GM15510 (cell line): Measurements from ENCODE around the gene SLC22A24.

ENCODE experiments used
- POLR2A ChIP-seq: IDR thresholded peaks from 3 replicates; pipeline ENCODE4 v1.6.1; 2011; ENCODE audit warnings: borderline replicate concordance; ENCODE audit not compliant: insufficient read length; ENCODE audit errors: extremely low read depth

Gene SLC22A24

GRCh38 chr11:63144121-63144520 is at the start of gene SLC22A24:
SLC22A24 (minus strand) TSS chr11:63144221; CDS start chr11:63143779, 442 bp downstream.
- TF ChIP-seq POLR2A, result no peak

DNA sequence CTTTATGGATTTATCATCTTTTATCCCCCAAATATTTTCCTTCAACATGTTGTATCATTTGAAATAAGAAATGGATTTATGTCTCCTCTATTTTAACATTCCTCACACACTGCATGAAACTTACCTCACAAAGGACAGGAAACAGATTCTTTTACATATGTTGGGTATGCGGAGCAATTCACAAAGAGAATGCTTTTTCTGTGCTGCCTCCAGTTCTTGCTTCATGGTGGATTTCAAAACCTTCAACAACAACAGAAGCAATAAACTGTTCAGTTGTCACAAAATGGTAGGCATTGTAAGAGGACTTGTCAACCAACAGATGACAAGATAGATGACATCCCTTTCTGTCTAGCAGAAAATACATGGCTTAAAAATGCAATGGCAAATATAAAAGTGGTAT is 36.5 kb upstream of the SLC22A24 start:
- TF ChIP-seq POLR2A, result no peak

- no peak for TF ChIP-seq POLR2A
Measured at GRCh38 chr11:63179432-63180041, 35.5 kb upstream of the SLC22A24 start.

GRCh38 chr11:63177872-63178271 is 33.9 kb upstream of the SLC22A24 start:
- no peak for TF ChIP-seq POLR2A

- TF ChIP-seq POLR2A, result no peak
Measured at GRCh38 chr11:63165706-63166310, 21.8 kb upstream of the SLC22A24 start.

DNA sequence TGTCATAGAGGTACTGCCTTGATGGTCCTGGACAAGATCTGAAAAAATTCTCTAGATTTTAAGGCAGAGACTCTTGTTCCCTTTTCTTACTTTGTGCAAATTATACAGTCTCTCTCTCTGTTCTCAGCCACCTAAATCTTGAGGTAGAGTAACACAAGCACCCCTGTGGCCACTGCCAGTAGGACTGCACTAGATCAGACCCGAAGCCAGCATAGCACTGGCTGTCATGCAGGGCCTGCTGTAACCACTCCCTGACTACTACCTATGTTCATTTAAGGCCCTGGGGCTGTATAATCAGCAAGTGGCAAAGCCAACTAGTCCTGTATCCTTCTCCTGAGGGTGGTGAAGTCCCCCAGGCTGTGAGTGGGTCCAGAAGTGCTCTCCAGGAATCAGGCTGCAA is 11.8 kb upstream of the SLC22A24 start:
- TF ChIP-seq POLR2A, result no peak

- no peak for TF ChIP-seq POLR2A
Measured at GRCh38 chr11:63146581-63146980, 2.6 kb upstream of the SLC22A24 start.

DNA sequence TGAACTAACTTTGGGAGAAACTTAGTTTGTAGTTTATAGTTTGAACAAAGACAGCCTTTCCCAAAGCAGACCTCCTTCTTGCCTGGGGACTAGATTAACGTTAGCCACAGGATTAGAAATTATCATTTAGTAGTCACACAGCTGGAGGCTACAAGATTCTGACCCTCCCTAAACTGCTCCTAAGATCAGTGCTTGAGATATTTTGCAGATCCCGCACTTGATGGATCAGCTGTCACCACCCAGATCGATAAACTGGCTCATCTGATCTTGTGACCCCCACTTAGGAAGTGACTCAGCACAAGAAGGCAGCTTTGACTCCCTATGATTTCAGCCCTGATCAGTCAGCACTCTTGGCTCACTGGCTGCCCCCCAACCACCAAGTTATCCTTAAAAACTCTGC is 1.6 kb downstream of the SLC22A24 start:
- no peak for TF ChIP-seq POLR2A

DNA sequence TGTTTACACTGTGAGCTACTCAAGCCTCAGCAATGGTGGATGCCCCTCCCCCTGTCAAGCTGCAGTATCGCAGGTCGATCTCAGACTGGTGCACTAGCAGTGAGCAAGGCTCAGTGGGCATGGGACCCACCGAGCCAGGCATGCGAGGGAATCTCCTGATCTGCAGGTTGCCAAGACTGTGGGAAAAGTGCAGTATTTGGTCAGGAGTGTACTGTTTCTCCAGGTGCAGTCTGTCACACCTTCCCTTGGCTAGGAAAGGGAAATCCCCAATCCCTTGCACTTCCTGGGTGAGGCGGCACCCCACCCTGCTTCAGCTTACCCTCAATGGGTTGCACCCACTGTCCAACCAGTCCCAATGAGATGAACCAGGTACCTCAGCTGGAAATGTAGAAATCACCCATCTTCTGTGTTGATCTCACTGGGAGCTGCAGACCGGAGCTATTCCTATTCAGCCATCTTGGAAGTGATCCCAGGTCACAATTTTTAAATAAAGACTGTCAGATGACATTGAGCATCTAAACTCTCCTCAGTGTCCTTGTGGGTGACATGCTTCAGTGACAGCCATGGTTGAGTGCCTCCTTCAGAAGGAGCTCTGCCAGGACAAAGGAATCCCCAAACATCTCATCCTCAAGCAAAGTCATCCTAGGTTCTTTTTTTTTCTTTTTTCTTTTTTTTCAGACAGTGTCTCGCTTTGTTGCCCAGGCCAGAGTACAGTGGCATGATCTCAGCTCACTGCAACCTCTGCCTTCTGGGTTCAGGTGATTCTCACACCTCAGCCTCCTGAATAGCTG is 10.8 kb downstream of the SLC22A24 start:
- no peak for TF ChIP-seq POLR2A

- TF ChIP-seq POLR2A, result no peak
Measured at GRCh38 chr11:63099555-63099954, 44.5 kb downstream of the SLC22A24 start.

- TF ChIP-seq POLR2A, result no peak
Measured at GRCh38 chr11:63080682-63081081, 63.3 kb downstream of the SLC22A24 start.

- TF ChIP-seq POLR2A, result no peak
Measured at GRCh38 chr11:63042596-63042995, 101.4 kb downstream of the SLC22A24 start.

DNA sequence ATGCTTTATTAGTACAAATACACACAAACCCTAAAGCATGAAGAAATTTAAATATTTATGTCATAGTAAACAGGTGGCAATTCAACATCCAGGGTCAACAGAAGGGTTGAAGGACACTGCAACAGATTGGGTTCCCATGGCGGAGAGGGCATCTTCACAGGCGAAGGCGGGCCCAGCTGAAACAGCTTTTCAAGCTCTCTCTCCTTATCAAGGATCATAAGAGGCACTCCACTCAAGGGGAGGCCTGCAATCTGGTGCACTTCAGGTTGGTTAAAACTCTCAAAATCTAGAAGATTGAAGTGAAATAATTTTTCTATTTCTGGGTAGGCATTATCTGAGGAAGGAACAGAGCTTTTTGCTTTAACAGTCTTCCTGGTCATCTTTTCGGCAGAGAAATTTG is 111.6 kb downstream of the SLC22A24 start:
- no peak for TF ChIP-seq POLR2A
